GM12878 (cell line): Measurements from ENCODE around the gene PINK1.

Experiments
- DPF2 ChIP-seq: fragments of 450-650 bp; IDR thresholded peaks from 2 replicates; pipeline ENCODE4 v1.6.1; 2017; ENCODE audit warnings: mild to moderate bottlenecking
- ELK1 ChIP-seq: IDR thresholded peaks from 2 replicates; pipeline ENCODE4 v1.6.1; 2012; ENCODE audit warnings: low read depth, low read length, improper control_type of control experiment
- EP300 ChIP-seq, 2 experiments: fragments of 150-350 bp in 1 of 2; IDR thresholded peaks; 2 replicates each; pipeline ENCODE4 v1.6.1; 2011 to 2012; ENCODE audit warnings: low read depth in 2 of 2, low read length in 2 of 2, borderline replicate concordance in 1 of 2, improper control_type of control experiment in 1 of 2, inconsistent platforms in 1 of 2; ENCODE audit not compliant: control insufficient read depth in 1 of 2
- EZH2 ChIP-seq: IDR thresholded peaks from 2 replicates; pipeline ENCODE4 v1.6.1; 2012; ENCODE audit warnings: low read depth, mild to moderate bottlenecking, control low read depth, inconsistent platforms, low read length, borderline replicate concordance; ENCODE audit not compliant: control insufficient read depth
- HDAC2 ChIP-seq: fragments of 200-600 bp; sonication (generic); IDR thresholded peaks from 2 replicates; pipeline ENCODE4 v1.6.1; 2017
- RCOR1 ChIP-seq: conservative IDR thresholded peaks from 2 replicates; pipeline ENCODE4 v1.6.1; 2012; ENCODE audit warnings: low read depth, low read length, improper control_type of control experiment
- REST ChIP-seq: IDR thresholded peaks from 2 replicates; pipeline ENCODE4 v1.6.1; 2012; ENCODE audit warnings: mild to moderate bottlenecking, low read depth, low read length
- SMC3 ChIP-seq: IDR thresholded peaks from 2 replicates; pipeline ENCODE4 v1.6.1; 2011; ENCODE audit warnings: low read length, improper control_type of control experiment, borderline replicate concordance
- TAF1 ChIP-seq: IDR thresholded peaks from 2 replicates; pipeline ENCODE4 v1.6.1; 2011; ENCODE audit warnings: mild to moderate bottlenecking, low read depth, low read length, borderline replicate concordance
- YY1 ChIP-seq: IDR thresholded peaks from 2 replicates; pipeline ENCODE4 v1.6.1; 2011; ENCODE audit warnings: low read depth, mild to moderate bottlenecking, low read length
- ZNF592 ChIP-seq: fragments of 450-650 bp; IDR thresholded peaks from 2 replicates; pipeline ENCODE4 v1.6.1; 2017; ENCODE audit warnings: mild to moderate bottlenecking, moderate library complexity
- TF ChIP-seq, protein P1 (sequence below): IDR thresholded peaks from 2 replicates; pipeline ENCODE4 v1.6.1; 2011; ENCODE audit warnings: low read depth, low read length, improper control_type of control experiment, borderline replicate concordance
- TF ChIP-seq, protein P2 (sequence below): IDR thresholded peaks from 2 replicates; pipeline ENCODE4 v1.6.1; 2011; ENCODE audit warnings: borderline replicate concordance, low read depth, mild to moderate bottlenecking, moderate library complexity, mixed read lengths, low read length; ENCODE audit not compliant: insufficient read depth; ENCODE audit errors: extremely low read length

GRCh38 chr1:20662110-20662475 lies 28.8 kb downstream of the PINK1 start:
- TF ChIP-seq, protein P1, sequence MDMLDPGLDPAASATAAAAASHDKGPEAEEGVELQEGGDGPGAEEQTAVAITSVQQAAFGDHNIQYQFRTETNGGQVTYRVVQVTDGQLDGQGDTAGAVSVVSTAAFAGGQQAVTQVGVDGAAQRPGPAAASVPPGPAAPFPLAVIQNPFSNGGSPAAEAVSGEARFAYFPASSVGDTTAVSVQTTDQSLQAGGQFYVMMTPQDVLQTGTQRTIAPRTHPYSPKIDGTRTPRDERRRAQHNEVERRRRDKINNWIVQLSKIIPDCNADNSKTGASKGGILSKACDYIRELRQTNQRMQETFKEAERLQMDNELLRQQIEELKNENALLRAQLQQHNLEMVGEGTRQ = no peak
- no peak for TF ChIP-seq YY1
- TF ChIP-seq, protein P2, sequence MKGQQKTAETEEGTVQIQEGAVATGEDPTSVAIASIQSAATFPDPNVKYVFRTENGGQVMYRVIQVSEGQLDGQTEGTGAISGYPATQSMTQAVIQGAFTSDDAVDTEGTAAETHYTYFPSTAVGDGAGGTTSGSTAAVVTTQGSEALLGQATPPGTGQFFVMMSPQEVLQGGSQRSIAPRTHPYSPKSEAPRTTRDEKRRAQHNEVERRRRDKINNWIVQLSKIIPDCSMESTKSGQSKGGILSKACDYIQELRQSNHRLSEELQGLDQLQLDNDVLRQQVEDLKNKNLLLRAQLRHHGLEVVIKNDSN = no peak
- TF ChIP-seq RCOR1 = no peak
- no peak for TF ChIP-seq ELK1
- TF ChIP-seq TAF1 = no peak
- no peak for TF ChIP-seq EP300 (IDR thresholded peaks at IDR 0.05; ENCODE audit: borderline replicate concordance in 1 of 2, control insufficient read depth in 1 of 2, low read depth in 2 of 2, low read length in 2 of 2)
- no peak for TF ChIP-seq DPF2
- TF ChIP-seq HDAC2 = no peak
- TF ChIP-seq REST = no peak
- TF ChIP-seq SMC3 = no peak
- no peak for TF ChIP-seq ZNF592
- TF ChIP-seq EZH2 = no peak
